ENCODE measurements around the gene MMP13. TPM values are rescaled to one million over a fixed set of nuclear protein-coding genes. Genes with fewer than 3 reads are reported as not detected.

MMP13 gene
- total RNA-seq, 1 donor from 2014 or later: 0.13 TPM

DNA sequence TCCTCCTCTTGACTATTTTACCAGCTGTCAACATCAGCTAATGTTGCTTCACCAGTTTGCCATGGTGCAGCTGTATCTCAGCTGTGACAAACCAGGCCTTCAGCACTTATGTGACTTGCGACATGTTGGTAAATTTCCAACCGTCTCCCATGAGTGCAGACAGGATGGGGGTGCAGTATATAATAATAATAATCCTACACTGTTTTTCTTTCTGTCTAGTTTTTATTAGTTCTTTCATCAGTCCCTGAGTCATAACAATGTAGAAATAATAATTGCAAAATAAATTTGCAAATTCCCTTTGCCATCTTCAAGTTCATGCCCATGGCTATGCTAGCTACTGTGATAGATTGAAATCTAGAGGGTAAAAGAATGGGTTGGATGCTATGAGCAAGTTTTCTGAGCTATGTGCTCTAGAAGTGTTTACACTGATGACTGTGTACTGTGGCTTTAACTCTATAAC lies 4.9 kb downstream of the MMP13 start:
- H3K36me3 ChIP-seq (ENCODE audit: control insufficient read depth, insufficient read depth, low read length): no peaks in the 10 kb centered on the region
- DNase-seq (ENCODE audit: low read depth): no peak
- no peaks in the 10 kb centered on the region for H3K27me3 ChIP-seq (ENCODE audit: control insufficient read depth, insufficient read depth, low read length)
- no peak overlapping the region for H3K4me3 ChIP-seq (ENCODE audit: low read depth, low read length)
- no peak for TF ChIP-seq CTCF (IDR thresholded peaks at IDR 0.05; ENCODE audit: insufficient read depth, low read length, poor library complexity, severe bottlenecking)

GRCh38 chr11:102946237-102946636 lies 9.3 kb downstream of the MMP13 start:
- H3K27me3 ChIP-seq (ENCODE audit: control insufficient read depth, insufficient read depth, low read length): no peaks in the 10 kb centered on the region
- no peak for TF ChIP-seq CTCF (IDR thresholded peaks at IDR 0.05; ENCODE audit: insufficient read depth, low read length, poor library complexity, severe bottlenecking)
- no peaks in the 10 kb centered on the region for H3K36me3 ChIP-seq (ENCODE audit: control insufficient read depth, insufficient read depth, low read length)
- DNase-seq (ENCODE audit: low read depth): no peak
- no peak overlapping the region for H3K4me3 ChIP-seq (ENCODE audit: low read depth, low read length)

- DNase-seq (ENCODE audit: low read depth): no peak
- no peak overlapping the region for H3K4me3 ChIP-seq (ENCODE audit: low read depth, low read length)
Observed at GRCh38 chr11:102940714-102941588, 14.6 kb downstream of the MMP13 start.

DNA sequence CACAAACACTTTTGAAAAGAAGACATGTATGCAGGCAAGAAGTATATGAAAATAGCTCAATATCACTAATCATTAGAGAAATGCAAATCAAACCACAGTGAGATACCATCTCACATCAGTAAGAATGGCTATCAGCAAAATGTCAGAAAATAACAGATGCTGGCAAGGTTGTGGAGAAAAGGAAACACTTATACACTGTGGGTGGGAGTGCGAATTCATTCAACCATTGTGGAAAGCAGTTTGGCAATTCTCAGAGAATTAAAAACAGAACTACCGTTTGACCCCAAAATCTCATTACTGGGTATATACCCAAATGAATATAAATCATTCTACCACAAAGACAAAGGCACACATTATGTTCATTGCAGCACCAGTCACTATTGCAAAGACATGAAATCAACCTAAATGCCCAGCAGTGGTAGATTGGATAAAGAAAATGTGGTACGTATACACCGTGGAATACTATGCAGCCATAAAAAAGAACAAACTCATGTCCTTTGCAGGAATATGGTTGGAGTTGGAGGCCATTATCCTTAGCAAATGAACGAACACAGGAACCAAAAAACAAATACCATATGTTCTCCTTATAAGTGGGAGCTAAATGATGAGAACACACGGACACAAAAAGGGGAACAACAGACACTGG lies 18.5 kb downstream of the MMP13 start:
- no peak for DNase-seq (ENCODE audit: low read depth)
- no peaks in the 10 kb centered on the region for H3K36me3 ChIP-seq (ENCODE audit: control insufficient read depth, insufficient read depth, low read length)
- H3K27me3 ChIP-seq (ENCODE audit: control insufficient read depth, insufficient read depth, low read length): no peaks in the 10 kb centered on the region
- no peak for TF ChIP-seq CTCF (IDR thresholded peaks at IDR 0.05; ENCODE audit: insufficient read depth, low read length, poor library complexity, severe bottlenecking)
- no peak overlapping the region for H3K4me3 ChIP-seq (ENCODE audit: low read depth, low read length)

More at GRCh38 chr11:102940714-102941588, 14.6 kb downstream of the MMP13 start:
- H3K27me3 ChIP-seq (ENCODE audit: control insufficient read depth, insufficient read depth, low read length): no peaks in the 10 kb centered on the region
- peak; percentile 56 for TF ChIP-seq CTCF (IDR thresholded peaks at IDR 0.05; ENCODE audit: insufficient read depth, low read length, poor library complexity, severe bottlenecking)
- H3K36me3 ChIP-seq (ENCODE audit: control insufficient read depth, insufficient read depth, low read length): no peaks in the 10 kb centered on the region

GRCh38 chr11:102935514-102935913 lies 20.0 kb downstream of the MMP13 start:
- no peaks in the 10 kb centered on the region for H3K27me3 ChIP-seq (ENCODE audit: control insufficient read depth, insufficient read depth, low read length)
- no peak for TF ChIP-seq CTCF (IDR thresholded peaks at IDR 0.05; ENCODE audit: insufficient read depth, low read length, poor library complexity, severe bottlenecking)
- no peak overlapping the region for H3K4me3 ChIP-seq (ENCODE audit: low read depth, low read length)
- DNase-seq (ENCODE audit: low read depth): no peak
- no peaks in the 10 kb centered on the region for H3K36me3 ChIP-seq (ENCODE audit: control insufficient read depth, insufficient read depth, low read length)

Measured in kidney epithelial cell (primary cell).